K562 (cell line): ENCODE results near the gene JAM2. TPM values are rescaled to one million over a fixed set of nuclear protein-coding genes. Genes with fewer than 3 reads are reported as not detected.

Source experiments
- ATAC-seq: fragments of 200-7000 bp; cut with Tn5 transposase; 3 replicates; pipeline ENCODE4 v1.9.1; 2020; ENCODE audit warnings: moderate library complexity
- BruUV-seq: library from RNA; stranded (reverse); fragments of 400-500 nt; replicated peaks from 2 replicates; lab custom pipeline; 2021; lab: Mats Ljungman, UMichigan
- CTCF ChIA-PET: fragments of 300-600 bp; formaldehyde crosslinking; extraction: SDS; loops from one replicate; lab custom pipeline; 2021; ENCODE audit warnings: low intra/inter-chr PET ratio; lab: Yijun Ruan, JAX
- POLR2A ChIA-PET: fragments of 300-600, 350-650 bp; sonication (Branson Sonifier 250); formaldehyde crosslinking; extraction: SDS; loops from one replicate; lab custom pipeline; 2021; ENCODE audit warnings: antibody characterized with exemption, inconsistent platforms; lab: Yijun Ruan, JAX
- DNase-seq, 4 experiments: peaks; one replicate each; pipeline versions ENCODE4 v3.0.0 to v3.0.0-alpha.2; 2011 to 2018; ENCODE audit warnings: low spot score in 3 of 4, mixed read lengths in 3 of 4; ENCODE audit errors: extremely low read depth in 1 of 4
- FAIRE-seq: peaks from 2 replicates; lab custom pipeline; 2011; peaks lifted over from hg19 to GRCh38; lab: Jason Lieb, UNC
- H2AFZ ChIP-seq: 2 replicates; pipeline ENCODE4 v1.6.0; 2011; ENCODE audit warnings: low read depth, low read length, control low read depth, inconsistent platforms
- H3K27ac ChIP-seq: fragments of 200-600 bp; 3 replicates; pipeline ENCODE4 v1.8.0; 2011; ENCODE audit warnings: low read depth, mild to moderate bottlenecking, control low read depth, inconsistent platforms, low read length, moderate library complexity, mixed read lengths; ENCODE audit errors: extremely low read depth
- H3K27me3 ChIP-seq, 2 experiments: fragments of 300-600 bp in 1 of 2; 2 replicates in 1 of 2; 3 replicates in 1 of 2; pipeline versions ENCODE4 v1.6.0 to v1.8.0; 2011; ENCODE audit warnings: inconsistent platforms in 2 of 2, low read length in 2 of 2, mild to moderate bottlenecking in 1 of 2, mixed read lengths in 1 of 2, moderate library complexity in 1 of 2; ENCODE audit not compliant: control insufficient read depth in 2 of 2, insufficient read depth in 2 of 2
- H3K36me3 ChIP-seq: fragments of 300-600 bp; 3 replicates; pipeline ENCODE4 v1.8.0; 2011; ENCODE audit warnings: mild to moderate bottlenecking, low read length, inconsistent platforms; ENCODE audit not compliant: control insufficient read depth, insufficient read depth
- H3K4me1 ChIP-seq, 2 experiments: fragments of 200-600 bp in 1 of 2; replicated peaks in 1 of 2; 2 replicates in 1 of 2; 3 replicates in 1 of 2; pipeline versions ENCODE4 v1.5.1 to v1.8.0; 2011; ENCODE audit warnings: inconsistent platforms in 2 of 2, low read length in 2 of 2, mild to moderate bottlenecking in 1 of 2, mixed read lengths in 1 of 2, moderate library complexity in 1 of 2; ENCODE audit not compliant: control insufficient read depth in 2 of 2, insufficient read depth in 2 of 2
- H3K4me2 ChIP-seq: 2 replicates; pipeline ENCODE4 v1.6.1; 2011; ENCODE audit warnings: low read length, control low read depth, inconsistent platforms, mixed read lengths; ENCODE audit not compliant: insufficient read depth
- H3K4me3 ChIP-seq: fragments of 200-600 bp; sonication (generic), shearing (Covaris generic); 2 replicates; pipeline ENCODE4 v1.5.1; 2016; ENCODE audit warnings: control low read depth, inconsistent platforms
- H3K79me2 ChIP-seq: fragments of 200-600 bp; 3 replicates; pipeline ENCODE4 v1.8.0; 2011; ENCODE audit warnings: low read length, inconsistent platforms; ENCODE audit not compliant: control insufficient read depth, insufficient read depth
- H3K9ac ChIP-seq, 2 experiments: 2 replicates each; pipeline versions ENCODE4 v1.6.0 to v1.6.1; 2011; ENCODE audit warnings: low read depth in 2 of 2, low read length in 2 of 2, control low read depth in 1 of 2, inconsistent platforms in 1 of 2, mild to moderate bottlenecking in 1 of 2, mixed read lengths in 1 of 2; ENCODE audit not compliant: insufficient read depth in 1 of 2
- H3K9me1 ChIP-seq: one replicate; pipeline ENCODE4 v1.6.0; 2011; ENCODE audit warnings: inconsistent platforms, mild to moderate bottlenecking, low read length, moderate library complexity; ENCODE audit not compliant: control insufficient read depth, insufficient read depth
- H3K9me3 ChIP-seq: replicated peaks from 2 replicates; pipeline ENCODE4 v1.5.1; 2011; ENCODE audit warnings: low read depth, low read length, inconsistent platforms; ENCODE audit not compliant: control insufficient read depth, insufficient read depth
- H4K20me1 ChIP-seq: replicated peaks from 2 replicates; pipeline ENCODE4 v1.6.1; 2011; ENCODE audit warnings: low read length, inconsistent platforms, mixed read lengths; ENCODE audit not compliant: control insufficient read depth, insufficient read depth
- ARNT ChIP-seq, 2 experiments: fragments of 450-650 bp; IDR thresholded peaks; 2 replicates each; pipeline ENCODE4 v1.6.1; 2016; ENCODE audit warnings: mild to moderate bottlenecking in 1 of 2
- KDM2B ChIP-seq: fragments of 250-450 bp; sonication (Bioruptor Pico); IDR thresholded peaks from 2 replicates; pipeline ENCODE4 v1.8.0; 2021; ENCODE audit warnings: mild to moderate bottlenecking, moderate library complexity
- MNT ChIP-seq, 2 experiments: fragments of 450-650 bp; conservative IDR thresholded peaks; 2 replicates each; pipeline ENCODE4 v1.6.1; 2017; ENCODE audit warnings: mild to moderate bottlenecking in 2 of 2, moderate library complexity in 2 of 2
- PKNOX1 ChIP-seq: fragments of 450-650 bp; IDR thresholded peaks from 2 replicates; pipeline ENCODE4 v1.6.1; 2016
- RBBP5 ChIP-seq: fragments of 200-600 bp; sonication (generic); IDR thresholded peaks from 2 replicates; pipeline ENCODE4 v1.6.1; 2012; ENCODE audit warnings: borderline replicate concordance, mild to moderate bottlenecking, low read length, control low read depth, inconsistent platforms; ENCODE audit not compliant: insufficient read depth, poor library complexity, severe bottlenecking
- RBM22 ChIP-seq: fragments of 200-400 bp; formaldehyde crosslinking; IDR thresholded peaks from 2 replicates; pipeline ENCODE4 v1.6.1; 2018; ENCODE audit warnings: low read length, low read depth; ENCODE audit not compliant: poor library complexity, severe bottlenecking
- ZBTB12 ChIP-seq: fragments of 250-450 bp; sonication (Bioruptor Pico); IDR thresholded peaks from 2 replicates; pipeline ENCODE4 v1.4.0; 2020
- ZFX ChIP-seq: sonication (generic); formaldehyde crosslinking; IDR thresholded peaks from 2 replicates; pipeline ENCODE4 v1.8.0; 2022; ENCODE audit warnings: mild to moderate bottlenecking, missing genetic modification reagents, moderate library complexity
- ZNF274 ChIP-seq: IDR thresholded peaks from 2 replicates; pipeline ENCODE4 v1.6.1; 2011; ENCODE audit warnings: low read depth, mild to moderate bottlenecking, low read length, moderate library complexity, borderline replicate concordance
- ZNF518B ChIP-seq: fragments of 250-450 bp; sonication (Bioruptor Pico); IDR thresholded peaks from 2 replicates; pipeline ENCODE4 v1.5.0; 2021; ENCODE audit warnings: mild to moderate bottlenecking, moderate library complexity
- WGBS: fragments of 100-300 bp; shearing (Covaris generic); methylation state at CpG from one replicate; pipeline ENCODE4 v1.1.6; 2016; ENCODE audit warnings: low coverage, mixed read lengths; ENCODE audit not compliant: insufficient coverage; ENCODE audit errors: missing lambda C conversion rate; 5-methylcytosine and 5-hydroxymethylcytosine counted together
- in situ Hi-C: fragments of 300-500 bp; cut with MboI; formaldehyde crosslinking; loops from 4 replicates; pipeline ENCODE4 v1.15.0; 2018; ENCODE audit warnings: inconsistent platforms, mixed read lengths
- intact Hi-C: fragments of 100-400 bp; cut with micrococcal nuclease; formaldehyde crosslinking; loops from 2 replicates; pipeline ENCODE4 v1.14.2; 2022
- polyA plus RNA-seq, 8 experiments: library from polyadenylated mRNA; depleted of rRNA in 4 of 8; stranded (reverse) in 5 of 8; unstranded in 3 of 8; fragments of >200 nt; fragmentation: Nextera tagmentation in 2 of 8; fragmentation: Illumina TruSeq in 1 of 8; extraction: Ambion mirVana in 2 of 8; extraction: Trizol in 1 of 8; gene quantifications; 2 replicates each; pipeline versions ENCODE4 v1.2.1 to v1.2.3, GENCODE V29; 2011 to 2014; ENCODE audit warnings: inconsistent platforms in 1 of 8, missing spikeins in 1 of 8
- total RNA-seq, 7 experiments: library from RNA; depleted of rRNA in 6 of 7; stranded (reverse); fragments of >200 nt in 6 of 7; fragmentation: Illumina TruSeq in 2 of 7; extraction: Trizol in 2 of 7; gene quantifications; 2 replicates each; pipeline versions ENCODE4 v1.2.1 to v1.2.3, GENCODE V29; 2011 to 2021; ENCODE audit warnings: low replicate concordance in 1 of 7

The JAM2 gene
- total and polyA plus RNA-seq, 9 of the 15 experiments (the other 6 are each of a cell fraction or from before 2014, with no cell fraction given), result 0.03 to 0.08 (median 0.07) TPM; not detected in 6

- Histone ChIP-seq H4K20me1 (no peaks in the 10 kb centered on the region; the same call in 1 of the 2 replicates), H3K36me3 (peaks cover 45% of the 10 kb centered on the region), H3K27me3 (no peaks in the 10 kb centered on the region), H3K9me3 (no peaks in the 10 kb centered on the region), H2AFZ (peak overlapping the region; percentile 98), H3K4me1 (peaks cover 7 to 21% of the 10 kb centered on the region in 2 experiments; a peak in 4 of 5 replicates), H3K79me2 (peaks cover 94% of the 10 kb centered on the region), H3K27ac (peak overlapping the region; percentile 98), H3K9me1 (no peaks in the 10 kb centered on the region), H3K4me3 (peak overlapping the region; percentile 93), H3K9ac (peak overlapping the region; percentile 95 to 97), H3K4me2 (peak overlapping the region; percentile 98)
- ChIA-PET CTCF (interaction anchor here (0.6 to 0.7 kb wide), 2 partner anchors 17 to 32 kb away, joined by 3 to 6 read pairs; no protein-coding TSS in a partner anchor), POLR2A (interaction anchor here (0.7 to 2.6 kb wide), 6 partner anchors 13 to 1608 kb away, joined by 4 to 10 read pairs (median 6); no protein-coding TSS in a partner anchor)
- in situ Hi-C loops (no loop called here), intact Hi-C loops (loop anchor here (2.0 kb wide), 1 partner anchor 67 kb away; no protein-coding TSS in a partner anchor)
- under 1% methylated on average over 25 of the region's 30 CpGs for WGBS
- ATAC-seq, result peak; percentile 55
- TSS peak; percentile 47 for BruUV-seq
- peak; percentile 56 for FAIRE-seq
- DNase-seq, result peak in 2 of 4 experiments; percentile 28 to 65
- TF ChIP-seq ZNF518B (CRISPR knock-in tag) (no peak), ZBTB12 (CRISPR knock-in tag) (no peak), PKNOX1 (peak; percentile 10; the same call in 1 of the 2 replicates), RBM22 (peak; percentile 57), ZNF274 (no peak), ARNT (IDR thresholded peaks at IDR 0.05) (0 out of 4 replicates have a peak, but pooled peaks of 1 of the 2 experiments have one; percentile 22), MNT (conservative IDR thresholded peaks at IDR 0.05) (peak in 1 of 2 experiments; percentile 10; a peak in 3 of 4 replicates), ZFX (CRISPR knock-in tag) (peak; percentile 80), RBBP5 (peak; percentile 54), KDM2B (CRISPR knock-in tag) (no peak)
These were observed 95.0 kb downstream of the JAM2 start for GRCh38 chr21:25733859-25734653.
